ENCODE results near the gene CTBP2.

Gene CTBP2

GRCh38 chr10:125148528-125148927, 11.8 kb downstream of the CTBP2 start:
- no peak for DNase-seq
- in situ Hi-C loops (cut with MboI; ENCODE audit: low pct_unique_long_range_greater_than_20kb, low sequenced_read_pairs), result no loop called here

- in situ Hi-C loops (cut with MboI; ENCODE audit: low pct_unique_long_range_greater_than_20kb, low sequenced_read_pairs), result no loop called here
- DNase-seq, result peak; percentile 77
Observed at GRCh38 chr10:125147971-125148439, 12.4 kb downstream of the CTBP2 start.

GRCh38 chr10:125146791-125147579, 13.4 kb downstream of the CTBP2 start:
- in situ Hi-C loops (cut with MboI; ENCODE audit: low pct_unique_long_range_greater_than_20kb, low sequenced_read_pairs), result no loop called here
- no peak for DNase-seq

DNA sequence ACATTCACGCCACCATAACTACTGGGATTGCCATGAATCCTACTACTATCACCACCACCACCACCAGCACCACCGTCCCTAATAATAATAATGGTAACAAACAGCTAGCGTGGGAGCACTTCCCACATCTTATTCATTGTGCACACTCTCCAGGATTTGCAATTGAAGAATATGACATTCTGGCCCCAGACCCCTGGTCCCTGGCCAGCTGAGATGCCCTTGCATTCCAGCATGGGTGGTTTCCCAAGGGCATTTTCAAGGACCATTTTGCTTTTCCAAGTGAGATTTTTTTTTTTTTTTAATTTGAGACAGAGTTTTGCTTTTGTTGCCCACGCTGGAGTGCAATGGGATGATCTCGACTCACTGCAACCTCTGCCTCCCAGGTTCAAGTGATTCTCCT, 14.7 kb downstream of the CTBP2 start:
- in situ Hi-C loops (cut with MboI; ENCODE audit: low pct_unique_long_range_greater_than_20kb, low sequenced_read_pairs), result no loop called here
- DNase-seq, result no peak

- DNase-seq, result peak; percentile 59
Observed at GRCh38 chr10:125144693-125145623, 15.4 kb downstream of the CTBP2 start.

GRCh38 chr10:125144206-125144605, 16.2 kb downstream of the CTBP2 start:
- DNase-seq, result no peak
- in situ Hi-C loops (cut with MboI; ENCODE audit: low pct_unique_long_range_greater_than_20kb, low sequenced_read_pairs), result no loop called here

More at GRCh38 chr10:125144693-125145623, 15.4 kb downstream of the CTBP2 start:
- in situ Hi-C loops (cut with MboI; ENCODE audit: low pct_unique_long_range_greater_than_20kb, low sequenced_read_pairs), result no loop called here

DNA sequence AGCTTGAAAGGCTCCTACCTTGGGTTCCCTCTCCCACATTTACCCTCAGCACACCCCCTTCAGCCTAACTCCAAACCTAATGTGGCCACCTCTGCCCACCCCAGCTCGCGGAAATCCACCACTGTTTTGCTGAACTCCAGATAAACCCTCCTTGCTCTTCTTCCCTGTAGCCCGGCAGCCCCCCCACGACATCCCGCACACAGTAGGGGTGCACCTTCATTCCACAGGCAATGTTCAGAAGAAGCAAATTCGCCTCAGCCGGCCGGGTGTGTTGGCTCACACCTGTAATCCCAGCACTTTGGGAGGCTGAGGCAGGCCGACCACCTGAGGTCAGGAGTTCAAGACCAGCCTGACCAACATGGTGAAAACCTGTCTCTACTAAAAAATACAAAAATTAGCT, 17.4 kb downstream of the CTBP2 start:
- in situ Hi-C loops (cut with MboI; ENCODE audit: low pct_unique_long_range_greater_than_20kb, low sequenced_read_pairs), result no loop called here
- DNase-seq, result no peak

- no peak for DNase-seq
Observed at GRCh38 chr10:125141860-125142484, 18.4 kb downstream of the CTBP2 start.

DNA sequence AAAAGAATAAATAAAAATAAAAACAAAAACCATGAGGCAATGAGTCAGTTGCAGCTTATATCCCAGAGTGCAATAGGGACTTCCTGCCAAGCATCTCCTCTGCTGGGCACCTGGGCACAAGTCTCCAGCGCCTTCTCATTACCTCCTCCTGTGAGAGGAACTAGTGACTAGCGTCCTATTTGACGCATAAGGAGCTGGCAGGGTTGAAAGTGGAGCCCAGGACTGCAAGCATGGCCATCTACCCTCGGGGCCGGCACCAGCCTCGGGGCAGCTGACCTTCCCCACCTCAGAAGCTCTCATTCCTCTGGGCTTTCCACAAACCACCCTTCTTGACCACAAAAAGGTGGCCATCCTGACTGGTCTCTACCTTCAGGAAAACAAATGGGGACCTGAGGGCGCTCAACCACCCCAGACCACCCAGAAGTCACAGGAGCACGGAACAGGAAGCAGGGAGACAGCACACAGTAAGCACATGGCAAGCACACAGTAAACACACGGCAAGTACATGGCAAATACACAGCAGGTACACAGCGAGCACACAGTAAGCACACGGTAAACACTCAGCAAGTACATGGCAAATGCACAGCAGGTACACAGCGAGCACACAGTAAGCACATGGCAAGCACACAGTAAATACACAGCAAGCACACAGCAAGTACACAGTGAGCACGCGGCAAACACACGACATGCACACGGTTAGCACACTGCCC, 19.1 kb downstream of the CTBP2 start:
- in situ Hi-C loops (cut with MboI; ENCODE audit: low pct_unique_long_range_greater_than_20kb, low sequenced_read_pairs), result no loop called here

More at GRCh38 chr10:125141860-125142484, 18.4 kb downstream of the CTBP2 start:
- in situ Hi-C loops (cut with MboI; ENCODE audit: low pct_unique_long_range_greater_than_20kb, low sequenced_read_pairs), result no loop called here

DNA sequence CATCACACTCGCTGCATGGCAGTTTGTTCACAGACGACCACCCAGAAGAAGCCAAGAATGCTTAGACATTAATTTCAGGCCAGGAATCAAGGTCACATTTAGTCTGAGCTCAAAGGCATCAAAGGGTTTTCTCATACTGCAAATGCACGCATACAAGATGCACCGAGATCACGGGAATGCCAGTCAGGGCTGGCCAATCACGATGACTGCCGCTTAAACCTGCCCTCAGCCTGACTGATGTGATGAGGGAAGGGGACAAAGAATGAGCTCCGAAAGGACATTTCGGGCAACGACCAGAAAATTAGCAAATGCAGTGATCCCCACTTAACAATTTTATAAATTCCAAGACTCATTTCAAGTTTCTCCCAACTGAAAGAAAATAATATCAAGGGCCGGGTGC, 20.2 kb downstream of the CTBP2 start:
- no peak for DNase-seq
- in situ Hi-C loops (cut with MboI; ENCODE audit: low pct_unique_long_range_greater_than_20kb, low sequenced_read_pairs), result no loop called here

More for the DNA sequence above, 19.1 kb downstream of the CTBP2 start:
- DNase-seq, result no peak

- no peak for DNase-seq
- in situ Hi-C loops (cut with MboI; ENCODE audit: low pct_unique_long_range_greater_than_20kb, low sequenced_read_pairs), result no loop called here
Observed at GRCh38 chr10:125137601-125138438, 22.5 kb downstream of the CTBP2 start.

DNA sequence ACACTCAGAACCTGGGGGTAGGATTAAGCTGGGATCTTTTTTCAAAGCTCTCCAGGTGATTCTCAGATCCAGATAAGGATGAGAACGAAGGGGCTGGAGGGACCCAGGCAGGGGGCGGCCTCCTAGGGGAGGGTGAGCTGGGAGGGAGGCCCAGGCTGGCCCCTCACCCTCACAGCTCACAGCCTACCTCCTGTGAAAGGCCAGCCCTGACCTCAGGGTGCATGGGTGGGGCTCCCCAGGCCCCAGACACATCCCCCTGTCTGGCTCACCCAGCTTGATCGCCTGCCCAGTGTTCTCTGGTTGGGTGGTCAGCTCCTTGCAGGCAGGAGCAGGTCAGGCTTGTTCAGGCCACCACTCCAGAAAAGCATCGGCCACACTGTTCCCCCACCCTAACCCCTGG, 24.3 kb downstream of the CTBP2 start:
- no peak for DNase-seq
- in situ Hi-C loops (cut with MboI; ENCODE audit: low pct_unique_long_range_greater_than_20kb, low sequenced_read_pairs), result no loop called here

GRCh38 chr10:125135771-125136035, 24.7 kb downstream of the CTBP2 start:
- no peak for DNase-seq
- in situ Hi-C loops (cut with MboI; ENCODE audit: low pct_unique_long_range_greater_than_20kb, low sequenced_read_pairs), result no loop called here

- in situ Hi-C loops (cut with MboI; ENCODE audit: low pct_unique_long_range_greater_than_20kb, low sequenced_read_pairs), result no loop called here
- DNase-seq, result no peak
Observed at GRCh38 chr10:125134916-125135770, 25.2 kb downstream of the CTBP2 start.

GRCh38 chr10:125134483-125134848, 25.9 kb downstream of the CTBP2 start:
- in situ Hi-C loops (cut with MboI; ENCODE audit: low pct_unique_long_range_greater_than_20kb, low sequenced_read_pairs), result no loop called here
- DNase-seq, result no peak

- in situ Hi-C loops (cut with MboI; ENCODE audit: low pct_unique_long_range_greater_than_20kb, low sequenced_read_pairs), result no loop called here
- no peak for DNase-seq
Observed at GRCh38 chr10:125133696-125134482, 26.5 kb downstream of the CTBP2 start.

GRCh38 chr10:125132344-125132743, 28.0 kb downstream of the CTBP2 start:
- in situ Hi-C loops (cut with MboI; ENCODE audit: low pct_unique_long_range_greater_than_20kb, low sequenced_read_pairs), result no loop called here
- DNase-seq, result no peak
